Measurements from ENCODE around the gene ZAP70.
A peak's percentile ranks its signal among the peaks of the same experiment; 100 is the strongest.

The ZAP70 gene

DNA sequence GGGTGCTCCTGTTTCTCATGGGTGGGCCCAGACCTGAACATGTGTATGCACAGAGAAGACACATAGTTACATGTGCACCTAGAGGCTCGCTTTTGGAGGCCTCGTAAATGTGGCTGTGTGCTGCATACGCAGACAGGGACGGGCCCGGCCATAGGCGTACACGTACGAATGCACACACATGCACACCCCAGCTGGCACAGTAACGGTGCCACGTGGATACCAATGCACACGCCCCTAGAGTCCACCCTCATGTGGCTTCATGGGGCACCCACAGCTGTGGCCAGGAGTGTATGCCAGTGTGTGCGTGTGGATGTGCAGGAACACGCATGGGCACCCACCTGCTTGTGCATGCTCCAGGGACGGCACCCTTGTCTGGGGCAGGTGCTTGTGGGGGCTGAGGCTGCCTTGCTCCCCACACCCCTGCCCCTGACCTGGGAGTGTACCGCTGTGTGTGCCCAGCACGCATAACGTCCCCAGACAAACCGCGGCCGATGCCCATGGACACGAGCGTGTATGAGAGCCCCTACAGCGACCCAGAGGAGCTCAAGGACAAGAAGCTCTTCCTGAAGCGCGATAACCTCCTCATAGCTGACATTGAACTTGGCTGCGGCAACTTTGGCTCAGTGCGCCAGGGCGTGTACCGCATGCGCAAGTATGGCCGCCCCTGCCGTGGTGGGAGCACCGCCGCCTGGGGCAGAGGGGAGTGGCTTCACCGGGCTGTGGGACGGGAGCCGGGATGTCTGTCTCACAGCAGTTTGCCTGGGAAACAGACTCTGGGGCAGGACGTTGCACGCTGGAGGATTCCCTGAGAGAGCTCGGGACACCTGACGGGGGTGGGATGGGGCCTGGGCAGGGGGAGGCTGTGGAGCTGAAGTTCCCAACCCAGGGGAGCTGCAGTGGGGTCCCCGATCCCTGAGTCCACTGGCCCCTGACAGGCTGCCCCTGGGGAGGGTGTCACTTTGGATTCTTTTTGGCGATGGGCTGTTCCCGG lies 21.0 kb downstream of the ZAP70 start:
- DNase-seq (ENCODE audit: low spot score), result peak; percentile 60

DNA sequence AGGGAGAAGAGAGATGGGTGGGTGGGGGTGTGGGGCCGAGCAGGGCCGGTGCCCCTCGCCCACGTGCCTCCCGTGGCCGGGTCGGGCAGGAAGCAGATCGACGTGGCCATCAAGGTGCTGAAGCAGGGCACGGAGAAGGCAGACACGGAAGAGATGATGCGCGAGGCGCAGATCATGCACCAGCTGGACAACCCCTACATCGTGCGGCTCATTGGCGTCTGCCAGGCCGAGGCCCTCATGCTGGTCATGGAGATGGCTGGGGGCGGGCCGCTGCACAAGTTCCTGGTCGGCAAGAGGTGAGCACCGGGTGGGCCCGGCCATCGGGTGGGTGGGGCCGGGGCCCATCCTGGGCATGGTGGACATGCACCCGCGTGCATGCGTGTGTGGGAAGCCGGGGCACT lies 21.8 kb downstream of the ZAP70 start:
- peak; percentile 57 for DNase-seq (ENCODE audit: low spot score)

DNA sequence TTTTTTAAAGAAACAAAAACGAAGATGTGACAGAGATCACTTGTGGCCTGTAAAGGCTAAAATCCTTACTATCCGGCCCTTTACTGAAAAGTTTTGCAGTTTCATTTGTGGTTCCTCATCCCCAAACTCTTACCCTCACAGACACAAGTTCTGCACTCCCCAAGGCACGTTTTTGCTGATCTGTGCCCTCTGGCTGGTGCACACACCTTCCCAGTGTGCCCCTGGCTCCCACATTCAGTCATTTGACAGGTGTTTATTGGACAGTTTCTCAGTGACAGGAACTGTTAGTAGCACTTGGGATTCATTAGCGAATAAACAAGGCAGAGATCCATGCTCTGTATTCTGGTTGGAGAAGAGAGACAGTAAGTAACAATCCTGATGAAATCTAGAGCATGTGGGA lies 22.8 kb downstream of the ZAP70 start:
- no peak for DNase-seq (ENCODE audit: low spot score)

DNA sequence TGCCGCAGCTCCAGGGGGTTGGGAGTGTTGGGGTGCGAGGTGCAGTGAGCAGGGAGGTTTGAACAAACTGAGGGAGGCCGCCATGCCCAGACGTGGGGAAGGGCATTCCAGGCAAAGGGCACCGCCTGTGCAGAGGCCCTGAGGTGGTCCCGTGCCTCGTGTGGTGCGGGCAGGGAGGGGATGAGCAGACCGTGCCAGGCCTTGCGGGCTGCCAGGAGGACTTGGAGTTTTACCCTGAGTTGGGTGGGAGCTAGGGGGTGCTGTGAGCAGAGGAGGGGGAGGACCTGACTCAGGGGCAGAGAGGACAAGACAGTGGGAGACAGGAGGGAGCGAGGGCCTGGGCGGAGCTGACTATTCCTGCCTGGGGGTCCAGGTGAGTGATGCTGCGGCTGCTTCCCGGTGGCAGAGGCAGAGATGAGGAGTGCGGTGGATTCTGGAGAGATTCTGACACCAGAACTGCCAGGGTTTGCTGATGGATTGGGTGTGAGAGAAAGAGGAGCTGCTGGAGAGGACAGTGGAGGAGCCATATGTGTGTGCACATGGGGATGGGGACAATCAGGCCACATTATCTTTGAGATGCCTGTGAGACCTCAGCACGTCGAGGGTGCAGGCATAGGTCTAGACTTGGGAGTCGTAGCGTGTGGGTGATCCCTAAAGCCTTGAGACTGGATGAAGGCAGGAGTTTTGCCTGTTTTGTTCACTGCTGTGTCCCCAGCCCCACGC lies 23.4 kb downstream of the ZAP70 start:
- DNase-seq (ENCODE audit: low spot score), result peak; percentile 41

DNA sequence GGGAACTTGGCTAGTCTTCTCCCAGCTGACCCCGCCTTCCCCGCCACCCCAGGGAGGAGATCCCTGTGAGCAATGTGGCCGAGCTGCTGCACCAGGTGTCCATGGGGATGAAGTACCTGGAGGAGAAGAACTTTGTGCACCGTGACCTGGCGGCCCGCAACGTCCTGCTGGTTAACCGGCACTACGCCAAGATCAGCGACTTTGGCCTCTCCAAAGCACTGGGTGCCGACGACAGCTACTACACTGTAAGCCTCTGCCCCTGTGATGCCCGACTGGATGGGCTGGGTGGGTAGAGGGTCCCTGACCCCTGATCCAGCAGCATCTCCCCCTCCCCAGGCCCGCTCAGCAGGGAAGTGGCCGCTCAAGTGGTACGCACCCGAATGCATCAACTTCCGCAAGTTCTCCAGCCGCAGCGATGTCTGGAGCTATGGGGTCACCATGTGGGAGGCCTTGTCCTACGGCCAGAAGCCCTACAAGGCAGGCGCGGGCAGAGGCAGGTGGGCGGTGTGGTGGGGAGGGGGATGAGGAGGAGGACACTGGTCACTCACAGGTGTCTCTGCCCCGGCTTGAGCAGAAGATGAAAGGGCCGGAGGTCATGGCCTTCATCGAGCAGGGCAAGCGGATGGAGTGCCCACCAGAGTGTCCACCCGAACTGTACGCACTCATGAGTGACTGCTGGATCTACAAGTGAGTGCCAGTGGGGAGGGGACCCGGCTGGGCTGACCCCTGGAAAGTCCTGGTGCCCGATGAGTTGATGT lies 24.2 kb downstream of the ZAP70 start:
- DNase-seq (ENCODE audit: low spot score), result peak; percentile 55

DNA sequence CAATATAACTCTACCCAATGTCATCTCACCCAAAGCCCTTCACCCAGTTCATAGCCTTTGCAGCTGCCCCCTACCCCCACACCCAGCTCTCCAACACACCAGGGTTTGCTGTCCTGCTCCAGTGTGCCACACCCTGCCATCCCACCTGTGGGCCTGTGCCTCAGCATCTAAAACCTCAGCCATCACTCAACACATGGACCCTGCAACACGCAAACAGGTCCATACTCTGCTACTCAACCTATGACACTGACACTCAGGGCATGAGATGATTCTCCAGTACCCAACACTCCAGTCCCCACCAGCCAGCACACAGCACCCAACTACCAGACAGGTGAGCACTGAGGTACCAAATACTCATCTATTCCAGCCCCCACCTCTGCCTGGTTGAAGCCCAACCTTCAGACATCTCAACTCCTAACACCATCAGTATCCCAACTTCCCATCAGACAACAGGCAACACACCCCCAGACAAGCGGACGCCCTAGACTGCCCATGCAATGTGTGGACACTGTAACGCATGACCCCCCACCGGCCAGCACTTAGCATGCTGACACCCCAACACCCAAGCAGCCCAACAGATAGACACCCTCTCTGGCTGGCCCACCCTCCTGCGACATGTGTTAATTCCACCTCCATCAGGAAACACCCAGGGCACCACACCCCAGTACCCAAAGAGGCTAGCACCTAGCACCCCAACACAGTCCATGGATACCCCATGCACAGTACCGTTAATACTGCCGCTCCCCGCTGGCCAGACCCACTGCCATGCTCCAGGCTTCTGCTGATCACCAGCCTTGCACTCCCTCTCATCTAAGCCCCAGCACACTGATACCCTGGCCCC lies 25.0 kb downstream of the ZAP70 start:
- DNase-seq (ENCODE audit: low spot score), result peak; percentile 36

DNA sequence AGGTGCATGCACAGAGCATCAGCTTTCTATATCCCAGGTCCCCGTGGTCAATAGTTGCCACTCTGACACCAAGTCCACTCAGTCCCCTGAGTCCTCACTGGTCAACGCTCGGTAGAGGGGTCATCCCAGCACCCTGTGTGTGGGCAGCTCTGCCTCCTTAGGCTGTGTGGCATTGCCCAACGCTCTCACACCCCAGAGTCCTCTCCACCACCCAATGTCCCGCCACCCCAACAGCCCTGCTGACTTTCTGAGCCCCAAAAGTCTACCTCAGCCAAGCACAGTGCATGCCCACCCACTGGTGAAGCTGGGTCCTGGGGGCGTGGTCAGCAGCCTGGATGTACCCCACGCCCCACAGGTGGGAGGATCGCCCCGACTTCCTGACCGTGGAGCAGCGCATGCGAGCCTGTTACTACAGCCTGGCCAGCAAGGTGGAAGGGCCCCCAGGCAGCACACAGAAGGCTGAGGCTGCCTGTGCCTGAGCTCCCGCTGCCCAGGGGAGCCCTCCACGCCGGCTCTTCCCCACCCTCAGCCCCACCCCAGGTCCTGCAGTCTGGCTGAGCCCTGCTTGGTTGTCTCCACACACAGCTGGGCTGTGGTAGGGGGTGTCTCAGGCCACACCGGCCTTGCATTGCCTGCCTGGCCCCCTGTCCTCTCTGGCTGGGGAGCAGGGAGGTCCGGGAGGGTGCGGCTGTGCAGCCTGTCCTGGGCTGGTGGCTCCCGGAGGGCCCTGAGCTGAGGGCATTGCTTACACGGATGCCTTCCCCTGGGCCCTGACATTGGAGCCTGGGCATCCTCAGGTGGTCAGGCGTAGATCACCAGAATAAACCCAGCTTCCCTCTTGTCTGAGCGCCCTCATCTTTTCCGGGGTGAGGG lies 25.9 kb downstream of the ZAP70 start:
- DNase-seq (ENCODE audit: low spot score), result peak; percentile 49

DNA sequence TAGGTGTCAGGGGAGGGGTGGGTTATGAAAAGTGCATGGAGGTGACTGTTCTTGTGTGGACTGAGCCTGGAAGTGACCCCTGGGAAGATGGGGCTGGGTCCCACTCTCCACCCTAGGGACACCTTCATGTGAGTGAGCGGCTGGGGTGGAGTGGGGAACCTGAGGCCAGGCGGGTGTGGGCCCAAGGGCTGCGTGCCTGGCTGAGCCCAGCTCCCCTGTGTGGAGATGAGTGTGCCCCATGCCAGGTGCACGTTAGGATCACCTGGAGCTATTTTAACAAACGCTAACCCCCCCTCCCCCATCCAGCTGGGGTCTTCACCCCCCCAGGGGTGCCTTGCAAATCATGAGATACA lies 26.5 kb downstream of the ZAP70 start:
- DNase-seq (ENCODE audit: low spot score), result peak; percentile 31

DNA sequence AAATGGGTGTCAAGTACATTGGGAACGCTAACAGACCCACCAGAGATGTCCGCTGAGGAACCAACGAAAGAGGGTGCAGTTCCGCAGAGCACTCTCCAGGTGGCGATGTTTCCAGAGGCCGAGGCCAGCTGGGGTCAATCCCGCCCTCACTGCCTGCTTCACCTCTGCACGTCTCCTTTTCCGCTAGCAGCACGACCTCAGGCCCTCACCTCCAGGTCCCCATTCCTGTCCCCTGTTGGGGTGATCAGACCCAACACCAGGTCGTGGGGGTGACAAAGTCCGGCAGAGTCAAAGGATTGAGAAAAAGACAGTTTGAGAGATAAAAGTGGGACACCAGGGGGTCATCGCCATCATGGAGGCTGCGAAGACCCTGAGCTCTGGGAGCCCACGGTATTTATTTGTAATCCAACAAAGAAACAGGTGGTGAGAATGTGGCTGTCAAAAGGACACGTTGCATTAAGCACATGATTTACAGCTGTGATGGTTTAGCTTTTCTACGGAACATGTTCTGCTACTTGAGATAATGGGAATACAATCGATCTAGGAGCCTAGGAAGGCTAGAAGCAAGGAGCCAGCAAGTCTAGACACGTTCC lies 27.3 kb downstream of the ZAP70 start:
- peak; percentile 63 for DNase-seq (ENCODE audit: low spot score)

DNA sequence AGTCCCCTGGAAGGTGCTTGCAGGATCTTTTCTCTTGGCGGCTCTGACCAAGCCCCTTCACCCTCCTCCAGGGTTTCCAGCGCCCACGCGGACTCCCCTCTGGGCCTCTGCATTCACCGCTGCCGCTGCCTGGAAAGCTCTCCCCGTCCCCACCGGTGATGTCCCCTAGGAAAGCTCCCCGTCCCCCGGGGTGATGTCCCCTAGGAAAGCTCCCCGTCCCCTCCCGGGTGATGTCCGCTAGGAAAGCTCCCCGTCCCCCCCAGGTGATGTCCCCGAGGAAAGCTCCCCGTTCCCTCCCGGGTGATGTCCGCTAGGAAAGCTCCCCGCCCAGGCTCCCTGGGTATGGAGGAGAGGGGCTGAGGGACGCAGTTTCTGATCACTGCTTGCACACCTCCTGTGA lies 27.9 kb downstream of the ZAP70 start:
- no peak for DNase-seq (ENCODE audit: low spot score)

DNA sequence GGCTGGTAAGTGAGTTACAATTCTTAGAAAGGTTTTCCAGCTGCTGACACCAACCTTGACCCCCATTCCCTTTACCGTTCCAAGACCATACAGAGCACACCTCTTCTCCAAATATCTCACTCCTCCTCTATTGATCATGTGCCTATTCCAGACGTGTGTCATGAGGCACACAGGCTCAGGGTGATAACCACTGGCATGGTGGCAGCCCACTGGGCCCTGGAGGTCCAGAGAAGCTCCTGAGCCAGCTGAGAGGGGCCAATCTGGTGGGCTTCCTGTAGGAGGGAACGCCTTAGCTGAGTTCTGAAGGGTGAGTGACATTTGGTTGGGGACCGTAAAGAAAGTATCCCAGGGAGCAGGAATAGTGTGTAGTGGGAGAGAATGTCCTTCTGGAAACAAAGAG lies 28.3 kb downstream of the ZAP70 start:
- no peak for DNase-seq (ENCODE audit: low spot score)

DNA sequence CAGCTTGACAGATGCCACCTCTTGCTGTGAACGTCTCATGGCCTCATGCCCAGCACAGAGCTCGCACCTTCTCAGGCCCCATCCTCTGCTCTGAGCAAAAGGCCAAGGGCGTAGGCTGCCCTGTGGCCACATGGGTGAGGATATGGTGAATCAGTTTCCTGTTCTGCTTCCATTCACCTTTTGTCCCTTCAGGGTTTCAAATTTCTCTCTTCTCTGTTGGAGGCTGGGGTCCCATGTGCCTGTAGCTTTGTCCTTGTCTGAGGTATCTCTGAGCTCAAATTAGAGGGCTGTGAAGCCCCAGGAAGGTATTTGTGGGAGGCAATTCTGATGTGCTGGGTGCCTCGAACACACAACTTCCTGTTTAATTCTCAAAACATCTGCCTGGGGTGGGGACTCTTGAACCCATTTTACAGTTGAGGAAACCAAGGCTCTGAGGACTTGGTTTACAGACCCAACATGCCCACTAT lies 29.0 kb downstream of the ZAP70 start:
- no peak for DNase-seq (ENCODE audit: low spot score)

DNA sequence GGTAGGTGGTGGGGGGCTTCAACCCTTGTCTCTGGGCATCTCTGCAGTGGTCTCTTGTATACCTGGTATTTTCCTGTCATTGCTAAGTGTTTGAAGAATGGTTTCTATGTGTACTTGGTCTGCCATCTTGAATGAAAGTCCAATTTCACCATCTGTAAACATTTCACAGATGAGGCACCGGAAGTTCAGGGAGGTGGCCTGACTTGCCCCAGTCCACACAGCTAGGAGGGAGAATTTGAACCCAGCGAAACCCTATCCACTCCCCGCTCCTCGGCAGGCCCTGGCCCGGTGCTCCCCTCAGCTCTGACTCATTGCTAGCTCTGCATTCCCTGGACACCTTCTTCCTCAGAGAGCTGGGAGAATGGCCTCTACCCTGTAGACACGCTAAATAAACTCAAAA lies 30.5 kb downstream of the ZAP70 start:
- no peak for DNase-seq (ENCODE audit: low spot score)

DNA sequence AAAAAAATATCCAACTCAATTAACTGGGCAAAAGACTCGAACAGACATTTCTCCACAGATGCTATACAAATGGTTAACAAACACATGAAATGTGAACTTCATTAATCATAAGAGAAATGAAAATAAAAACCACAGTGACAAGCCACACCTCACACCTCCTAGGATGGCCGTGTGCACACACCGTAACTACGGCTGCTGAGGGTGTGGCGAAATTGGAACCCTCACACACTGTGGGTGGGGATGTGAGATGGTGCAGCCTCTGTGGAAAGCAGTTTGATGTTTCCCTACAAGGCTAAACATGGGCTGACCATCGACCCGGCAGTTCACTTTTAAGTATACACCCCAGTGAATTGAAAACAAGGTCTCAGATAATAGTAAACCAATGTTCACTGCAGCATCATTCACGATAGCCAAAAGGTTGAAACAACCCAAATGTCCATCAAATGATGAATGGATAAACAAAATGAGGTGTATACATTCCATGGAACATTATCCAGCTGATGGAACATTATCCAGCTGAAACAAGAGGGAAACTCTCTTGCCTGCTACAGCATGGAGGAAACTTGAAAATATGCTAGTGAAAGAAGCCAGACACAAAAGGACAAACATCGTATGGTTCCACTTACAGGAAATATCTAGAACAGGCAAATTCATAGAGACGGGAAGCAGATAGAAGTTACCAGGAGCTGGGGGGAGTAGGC lies 32.2 kb downstream of the ZAP70 start:
- no peak for DNase-seq (ENCODE audit: low spot score)

DNA sequence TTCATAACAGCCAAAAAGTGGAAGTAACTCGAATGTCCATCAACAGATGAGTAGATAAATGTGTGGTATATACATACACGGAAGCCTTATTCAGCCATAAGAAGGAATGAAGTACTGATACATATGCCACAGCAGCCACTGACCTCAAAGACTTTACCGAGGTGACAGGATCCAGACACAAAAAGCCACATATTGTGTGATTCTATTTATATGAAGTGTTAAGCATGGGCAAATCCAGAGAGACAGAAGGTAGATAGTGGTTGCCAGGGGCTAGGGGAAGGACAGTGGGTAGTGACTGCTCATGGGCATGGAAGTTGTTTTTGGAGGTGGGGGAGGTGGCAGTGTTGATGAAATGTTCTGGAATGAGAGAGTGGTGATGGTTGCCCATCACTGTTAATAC lies 33.9 kb downstream of the ZAP70 start:
- no peak for DNase-seq (ENCODE audit: low spot score)

DNA sequence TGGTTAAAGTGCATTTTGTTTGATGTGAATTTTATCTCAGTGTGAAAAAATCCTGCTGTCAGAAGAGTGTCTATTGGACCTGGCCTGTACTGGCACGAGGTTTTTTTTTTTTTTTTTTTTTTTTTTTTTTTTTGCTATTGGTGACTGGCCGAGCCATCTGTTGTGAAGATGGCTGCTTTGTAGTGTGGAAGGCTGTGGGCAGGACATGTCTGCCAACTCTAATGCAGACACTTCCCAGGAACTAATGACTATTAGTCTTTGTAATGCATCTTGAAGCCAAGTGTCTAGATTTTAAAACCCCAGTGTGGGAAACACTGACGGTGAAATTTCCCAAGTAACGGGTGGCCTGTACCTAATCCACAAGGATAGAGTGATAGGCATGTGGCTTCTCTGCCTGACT lies 34.3 kb downstream of the ZAP70 start:
- no peak for DNase-seq (ENCODE audit: low spot score)

DNA sequence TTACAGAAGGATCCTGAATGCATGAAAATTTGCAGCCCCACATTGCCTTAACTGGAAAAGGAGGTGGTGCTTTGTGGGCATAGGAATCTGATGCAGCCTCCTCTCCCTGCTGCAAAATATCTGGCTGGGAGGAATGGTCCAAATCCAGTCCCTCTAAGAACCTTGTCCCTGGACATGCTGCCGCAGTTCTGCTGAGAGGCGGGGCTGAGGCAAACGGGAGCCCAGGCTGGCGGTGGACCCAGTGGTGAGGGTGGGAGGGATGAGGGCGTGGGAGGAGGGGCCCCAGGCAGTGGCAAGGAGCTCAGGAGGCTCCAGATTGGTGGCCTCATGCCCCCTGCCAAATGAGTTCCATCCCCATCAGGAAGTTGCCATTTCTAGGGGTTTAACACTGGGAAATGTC lies 36.2 kb downstream of the ZAP70 start:
- no peak for DNase-seq (ENCODE audit: low spot score)

DNA sequence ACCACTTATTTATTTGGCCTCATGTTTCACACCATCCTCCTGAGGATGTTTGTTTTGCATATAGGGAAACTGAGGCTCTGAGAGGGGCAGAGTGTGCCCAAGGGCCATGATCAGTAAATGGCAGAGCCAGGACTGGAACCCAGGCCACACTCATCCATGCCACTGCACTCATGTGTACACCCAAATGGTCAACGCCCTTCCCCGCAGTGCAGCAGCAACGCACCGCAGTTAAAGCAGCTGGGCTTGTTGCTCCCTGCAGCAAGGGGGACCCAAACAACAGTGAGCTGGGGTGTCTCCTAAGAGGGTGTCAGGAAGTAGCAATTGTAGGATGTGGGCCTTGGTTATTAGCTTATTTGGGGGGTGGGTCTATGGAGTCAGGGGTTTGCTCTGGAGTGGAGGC lies 36.6 kb downstream of the ZAP70 start:
- no peak for DNase-seq (ENCODE audit: low spot score)

DNA sequence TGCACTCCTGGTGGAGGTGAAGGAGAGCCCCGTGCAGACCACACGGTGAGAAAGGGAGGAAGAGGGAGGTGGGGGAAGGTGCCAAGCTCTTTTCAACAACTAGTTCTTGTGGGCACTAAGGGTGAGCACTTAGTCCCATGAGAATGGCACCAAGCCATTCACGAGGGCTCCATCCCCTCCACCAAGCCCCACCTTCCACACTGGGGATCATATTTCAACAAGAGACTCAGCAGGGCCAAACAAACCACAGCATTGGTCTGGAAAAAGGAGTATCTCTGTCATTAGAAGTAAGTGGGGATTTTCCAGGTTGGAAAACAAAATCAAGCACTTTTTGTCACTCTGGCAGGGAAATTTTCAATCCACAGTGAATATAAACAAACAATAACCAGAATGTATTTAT lies 38.4 kb downstream of the ZAP70 start:
- no peak for DNase-seq (ENCODE audit: low spot score)

All from left forelimb (tissue), 1 donor.